ENCODE results near the gene KLHDC3.
"Not testable (repeated sequence)": the region's sequence is repeated elsewhere in the genome, so short reads cannot be mapped to it uniquely, and the experiment has no call there.

Gene KLHDC3

GRCh38 chr6:42988486-42989020, 25.5 kb upstream of the KLHDC3 start:
- H3K4me3 ChIP-seq (ENCODE audit: low read depth, low read length) = no peak overlapping the region

GRCh38 chr6:42989923-42990322, 24.1 kb upstream of the KLHDC3 start:
- no peak overlapping the region for H3K4me3 ChIP-seq (ENCODE audit: low read depth, low read length)

- no peak overlapping the region for H3K4me3 ChIP-seq (ENCODE audit: low read depth, low read length)
Observed at GRCh38 chr6:42993445-42993844, 20.6 kb upstream of the KLHDC3 start.

GRCh38 chr6:42996513-42996912, 17.5 kb upstream of the KLHDC3 start:
- no peak overlapping the region for H3K4me3 ChIP-seq (ENCODE audit: low read depth, low read length)

GRCh38 chr6:42998205-42998604, 15.8 kb upstream of the KLHDC3 start:
- not testable (repeated sequence) for H3K4me3 ChIP-seq (ENCODE audit: low read depth, low read length)

GRCh38 chr6:43001843-43002242, 12.2 kb upstream of the KLHDC3 start:
- no peak overlapping the region for H3K4me3 ChIP-seq (ENCODE audit: low read depth, low read length)

GRCh38 chr6:43005844-43006243, 8.2 kb upstream of the KLHDC3 start:
- no peak overlapping the region for H3K4me3 ChIP-seq (ENCODE audit: low read depth, low read length)

- no peak overlapping the region for H3K4me3 ChIP-seq (ENCODE audit: low read depth, low read length)
Observed at GRCh38 chr6:43006251-43006650, 7.8 kb upstream of the KLHDC3 start.

GRCh38 chr6:43007126-43007525, 6.9 kb upstream of the KLHDC3 start:
- no peak overlapping the region for H3K4me3 ChIP-seq (ENCODE audit: low read depth, low read length)

GRCh38 chr6:43009124-43009523, 4.9 kb upstream of the KLHDC3 start:
- no peak overlapping the region for H3K4me3 ChIP-seq (ENCODE audit: low read depth, low read length)

GRCh38 chr6:43011207-43011606, 2.8 kb upstream of the KLHDC3 start:
- H3K4me3 ChIP-seq (ENCODE audit: low read depth, low read length) = no peak overlapping the region

- H3K4me3 ChIP-seq (ENCODE audit: low read depth, low read length) = peak overlapping the region; percentile 75
Observed at GRCh38 chr6:43012364-43012763, 1.7 kb upstream of the KLHDC3 start.

GRCh38 chr6:43013097-43013842, 779 bp upstream of the KLHDC3 start:
- H3K4me3 ChIP-seq (ENCODE audit: low read depth, low read length) = peak overlapping the region; percentile 75

GRCh38 chr6:43014434-43014909, 423 bp downstream of the KLHDC3 start:
- peak overlapping the region; percentile 91 for H3K4me3 ChIP-seq (ENCODE audit: low read depth, low read length)

GRCh38 chr6:43016176-43016942, 2.3 kb downstream of the KLHDC3 start:
- H3K4me3 ChIP-seq (ENCODE audit: low read depth, low read length) = no peak overlapping the region

- no peak overlapping the region for H3K4me3 ChIP-seq (ENCODE audit: low read depth, low read length)
Observed at GRCh38 chr6:43016943-43017334, 2.9 kb downstream of the KLHDC3 start.

- H3K4me3 ChIP-seq (ENCODE audit: low read depth, low read length) = no peak overlapping the region
Observed at GRCh38 chr6:43019152-43019551, 5.1 kb downstream of the KLHDC3 start.

- H3K4me3 ChIP-seq (ENCODE audit: low read depth, low read length) = no peak overlapping the region
Observed at GRCh38 chr6:43020052-43020705, 6.1 kb downstream of the KLHDC3 start.

GRCh38 chr6:43020847-43021246, 6.8 kb downstream of the KLHDC3 start:
- peak overlapping the region; percentile 99 for H3K4me3 ChIP-seq (ENCODE audit: low read depth, low read length)

- peak within 1 kb of the TSS; percentile 99 for H3K4me3 ChIP-seq (ENCODE audit: low read depth, low read length)
Observed at GRCh38 chr6:43021270-43022047, 7.4 kb downstream of the KLHDC3 start, which contains the start of gene RRP36. TSS of gene RRP36 (plus strand) at chr6:43021623. CDS start at chr6:43021655, 32 bp downstream.
